ENCODE results near the gene GPC5.

GPC5 gene

GRCh38 chr13:92029641-92030040 is 631.2 kb downstream of the GPC5 start:
- Histone ChIP-seq H3K4me3 (ENCODE audit: low read length in 2 of 2) (no peak overlapping the region), H3K4me1 (ENCODE audit: control insufficient read depth in 2 of 2, insufficient read depth in 2 of 2, low read length in 2 of 2) (no peaks in the 10 kb centered on the region), H3K27me3 (ENCODE audit: control insufficient read depth in 2 of 2, insufficient read depth in 2 of 2, low read length in 2 of 2) (no peaks in the 10 kb centered on the region), H3K9ac (ENCODE audit: low read depth in 1 of 2, low read length in 2 of 2) (no peak overlapping the region), H3K9me3 (ENCODE audit: control insufficient read depth in 2 of 2, low read length in 2 of 2) (no peaks in the 10 kb centered on the region), H3K36me3 (ENCODE audit: control insufficient read depth in 2 of 2, insufficient read depth in 2 of 2, low read length in 2 of 2) (no peaks in the 10 kb centered on the region), H3K27ac (ENCODE audit: low read depth in 2 of 2, low read length in 2 of 2) (no peak overlapping the region)

- no peak overlapping the region for H3K9ac ChIP-seq (ENCODE audit: low read depth in 1 of 2, low read length in 2 of 2)
- no peaks in the 10 kb centered on the region for H3K9me3 ChIP-seq (ENCODE audit: control insufficient read depth in 2 of 2, low read length in 2 of 2)
- H3K27me3 ChIP-seq (ENCODE audit: control insufficient read depth in 2 of 2, insufficient read depth in 2 of 2, low read length in 2 of 2) = no peaks in the 10 kb centered on the region
- H3K36me3 ChIP-seq (ENCODE audit: control insufficient read depth in 2 of 2, insufficient read depth in 2 of 2, low read length in 2 of 2) = no peaks in the 10 kb centered on the region
- H3K27ac ChIP-seq (ENCODE audit: low read depth in 2 of 2, low read length in 2 of 2) = no peak overlapping the region
- H3K4me1 ChIP-seq (ENCODE audit: control insufficient read depth in 2 of 2, insufficient read depth in 2 of 2, low read length in 2 of 2) = no peaks in the 10 kb centered on the region
- H3K4me3 ChIP-seq (ENCODE audit: low read length in 2 of 2) = no peak overlapping the region
Observed at GRCh38 chr13:92038905-92039304, 640.5 kb downstream of the GPC5 start.

- Histone ChIP-seq H3K36me3 (ENCODE audit: control insufficient read depth in 2 of 2, insufficient read depth in 2 of 2, low read length in 2 of 2) (no peaks in the 10 kb centered on the region), H3K9ac (ENCODE audit: low read depth in 1 of 2, low read length in 2 of 2) (no peak overlapping the region), H3K4me1 (ENCODE audit: control insufficient read depth in 2 of 2, insufficient read depth in 2 of 2, low read length in 2 of 2) (no peaks in the 10 kb centered on the region), H3K4me3 (ENCODE audit: low read length in 2 of 2) (no peak overlapping the region), H3K27me3 (ENCODE audit: control insufficient read depth in 2 of 2, insufficient read depth in 2 of 2, low read length in 2 of 2) (no peaks in the 10 kb centered on the region), H3K27ac (ENCODE audit: low read depth in 2 of 2, low read length in 2 of 2) (no peak overlapping the region), H3K9me3 (ENCODE audit: control insufficient read depth in 2 of 2, low read length in 2 of 2) (no peaks in the 10 kb centered on the region)
Observed at GRCh38 chr13:92042522-92042921, 644.1 kb downstream of the GPC5 start.

- Histone ChIP-seq H3K9ac (ENCODE audit: low read depth in 1 of 2, low read length in 2 of 2) (no peak overlapping the region), H3K36me3 (ENCODE audit: control insufficient read depth in 2 of 2, insufficient read depth in 2 of 2, low read length in 2 of 2) (no peaks in the 10 kb centered on the region), H3K4me1 (ENCODE audit: control insufficient read depth in 2 of 2, insufficient read depth in 2 of 2, low read length in 2 of 2) (no peaks in the 10 kb centered on the region), H3K27me3 (ENCODE audit: control insufficient read depth in 2 of 2, insufficient read depth in 2 of 2, low read length in 2 of 2) (no peaks in the 10 kb centered on the region), H3K4me3 (ENCODE audit: low read length in 2 of 2) (no peak overlapping the region), H3K9me3 (ENCODE audit: control insufficient read depth in 2 of 2, low read length in 2 of 2) (no peaks in the 10 kb centered on the region), H3K27ac (ENCODE audit: low read depth in 2 of 2, low read length in 2 of 2) (no peak overlapping the region)
Observed at GRCh38 chr13:92044351-92044750, 645.9 kb downstream of the GPC5 start.

GRCh38 chr13:92054389-92054788 is 656.0 kb downstream of the GPC5 start:
- Histone ChIP-seq H3K4me1 (ENCODE audit: control insufficient read depth in 2 of 2, insufficient read depth in 2 of 2, low read length in 2 of 2) (peaks cover 0 to 6% of the 10 kb centered on the region in 2 donors), H3K36me3 (ENCODE audit: control insufficient read depth in 2 of 2, insufficient read depth in 2 of 2, low read length in 2 of 2) (no peaks in the 10 kb centered on the region), H3K27ac (ENCODE audit: low read depth in 2 of 2, low read length in 2 of 2) (no peak overlapping the region), H3K9ac (ENCODE audit: low read depth in 1 of 2, low read length in 2 of 2) (no peak overlapping the region), H3K4me3 (ENCODE audit: low read length in 2 of 2) (no peak overlapping the region), H3K9me3 (ENCODE audit: control insufficient read depth in 2 of 2, low read length in 2 of 2) (no peaks in the 10 kb centered on the region), H3K27me3 (ENCODE audit: control insufficient read depth in 2 of 2, insufficient read depth in 2 of 2, low read length in 2 of 2) (no peaks in the 10 kb centered on the region)

GRCh38 chr13:92074658-92075057 is 676.2 kb downstream of the GPC5 start:
- H3K27ac ChIP-seq (ENCODE audit: low read depth in 2 of 2, low read length in 2 of 2) = no peak overlapping the region
- no peaks in the 10 kb centered on the region for H3K36me3 ChIP-seq (ENCODE audit: control insufficient read depth in 2 of 2, insufficient read depth in 2 of 2, low read length in 2 of 2)
- H3K27me3 ChIP-seq (ENCODE audit: control insufficient read depth in 2 of 2, insufficient read depth in 2 of 2, low read length in 2 of 2) = no peaks in the 10 kb centered on the region
- H3K4me1 ChIP-seq (ENCODE audit: control insufficient read depth in 2 of 2, insufficient read depth in 2 of 2, low read length in 2 of 2) = no peaks in the 10 kb centered on the region
- no peaks in the 10 kb centered on the region for H3K9me3 ChIP-seq (ENCODE audit: control insufficient read depth in 2 of 2, low read length in 2 of 2)
- H3K4me3 ChIP-seq (ENCODE audit: low read length in 2 of 2) = no peak overlapping the region
- no peak overlapping the region for H3K9ac ChIP-seq (ENCODE audit: low read depth in 1 of 2, low read length in 2 of 2)

GRCh38 chr13:92097337-92097903 is 699.0 kb downstream of the GPC5 start:
- no peaks in the 10 kb centered on the region for H3K4me1 ChIP-seq (ENCODE audit: control insufficient read depth in 2 of 2, insufficient read depth in 2 of 2, low read length in 2 of 2)
- H3K27me3 ChIP-seq (ENCODE audit: control insufficient read depth in 2 of 2, insufficient read depth in 2 of 2, low read length in 2 of 2) = no peaks in the 10 kb centered on the region
- H3K27ac ChIP-seq (ENCODE audit: low read depth in 2 of 2, low read length in 2 of 2) = no peak overlapping the region
- H3K9ac ChIP-seq (ENCODE audit: low read depth in 1 of 2, low read length in 2 of 2) = no peak overlapping the region
- no peaks in the 10 kb centered on the region for H3K36me3 ChIP-seq (ENCODE audit: control insufficient read depth in 2 of 2, insufficient read depth in 2 of 2, low read length in 2 of 2)
- no peak overlapping the region for H3K4me3 ChIP-seq (ENCODE audit: low read length in 2 of 2)
- no peaks in the 10 kb centered on the region for H3K9me3 ChIP-seq (ENCODE audit: control insufficient read depth in 2 of 2, low read length in 2 of 2)

- H3K4me1 ChIP-seq (ENCODE audit: control insufficient read depth in 2 of 2, insufficient read depth in 2 of 2, low read length in 2 of 2) = no peaks in the 10 kb centered on the region
- H3K9me3 ChIP-seq (ENCODE audit: control insufficient read depth in 2 of 2, low read length in 2 of 2) = no peaks in the 10 kb centered on the region
- H3K9ac ChIP-seq (ENCODE audit: low read depth in 1 of 2, low read length in 2 of 2) = no peak overlapping the region
- H3K27ac ChIP-seq (ENCODE audit: low read depth in 2 of 2, low read length in 2 of 2) = no peak overlapping the region
- no peak overlapping the region for H3K4me3 ChIP-seq (ENCODE audit: low read length in 2 of 2)
- no peaks in the 10 kb centered on the region for H3K36me3 ChIP-seq (ENCODE audit: control insufficient read depth in 2 of 2, insufficient read depth in 2 of 2, low read length in 2 of 2)
- H3K27me3 ChIP-seq (ENCODE audit: control insufficient read depth in 2 of 2, insufficient read depth in 2 of 2, low read length in 2 of 2) = no peaks in the 10 kb centered on the region
Observed at GRCh38 chr13:92101801-92102200, 703.4 kb downstream of the GPC5 start.

- Histone ChIP-seq H3K36me3 (ENCODE audit: control insufficient read depth in 2 of 2, insufficient read depth in 2 of 2, low read length in 2 of 2) (no peaks in the 10 kb centered on the region), H3K4me3 (ENCODE audit: low read length in 2 of 2) (no peak overlapping the region), H3K27me3 (ENCODE audit: control insufficient read depth in 2 of 2, insufficient read depth in 2 of 2, low read length in 2 of 2) (no peaks in the 10 kb centered on the region), H3K9me3 (ENCODE audit: control insufficient read depth in 2 of 2, low read length in 2 of 2) (no peaks in the 10 kb centered on the region), H3K27ac (ENCODE audit: low read depth in 2 of 2, low read length in 2 of 2) (no peak overlapping the region), H3K9ac (ENCODE audit: low read depth in 1 of 2, low read length in 2 of 2) (no peak overlapping the region), H3K4me1 (ENCODE audit: control insufficient read depth in 2 of 2, insufficient read depth in 2 of 2, low read length in 2 of 2) (no peaks in the 10 kb centered on the region)
Observed at GRCh38 chr13:92103689-92104153, 705.3 kb downstream of the GPC5 start.

GRCh38 chr13:92122186-92122853 is 723.9 kb downstream of the GPC5 start:
- Histone ChIP-seq H3K4me3 (ENCODE audit: low read length in 2 of 2) (no peak overlapping the region), H3K27ac (ENCODE audit: low read depth in 2 of 2, low read length in 2 of 2) (no peak overlapping the region), H3K36me3 (ENCODE audit: control insufficient read depth in 2 of 2, insufficient read depth in 2 of 2, low read length in 2 of 2) (no peaks in the 10 kb centered on the region), H3K9me3 (ENCODE audit: control insufficient read depth in 2 of 2, low read length in 2 of 2) (no peaks in the 10 kb centered on the region), H3K4me1 (ENCODE audit: control insufficient read depth in 2 of 2, insufficient read depth in 2 of 2, low read length in 2 of 2) (no peaks in the 10 kb centered on the region), H3K27me3 (ENCODE audit: control insufficient read depth in 2 of 2, insufficient read depth in 2 of 2, low read length in 2 of 2) (no peaks in the 10 kb centered on the region), H3K9ac (ENCODE audit: low read depth in 1 of 2, low read length in 2 of 2) (no peak overlapping the region)
